ENCODE results near the gene TUBGCP6.
"Not testable (repeated sequence)": the region's sequence is repeated elsewhere in the genome, so short reads cannot be mapped to it uniquely, and the experiment has no call there.

TUBGCP6 gene

DNA sequence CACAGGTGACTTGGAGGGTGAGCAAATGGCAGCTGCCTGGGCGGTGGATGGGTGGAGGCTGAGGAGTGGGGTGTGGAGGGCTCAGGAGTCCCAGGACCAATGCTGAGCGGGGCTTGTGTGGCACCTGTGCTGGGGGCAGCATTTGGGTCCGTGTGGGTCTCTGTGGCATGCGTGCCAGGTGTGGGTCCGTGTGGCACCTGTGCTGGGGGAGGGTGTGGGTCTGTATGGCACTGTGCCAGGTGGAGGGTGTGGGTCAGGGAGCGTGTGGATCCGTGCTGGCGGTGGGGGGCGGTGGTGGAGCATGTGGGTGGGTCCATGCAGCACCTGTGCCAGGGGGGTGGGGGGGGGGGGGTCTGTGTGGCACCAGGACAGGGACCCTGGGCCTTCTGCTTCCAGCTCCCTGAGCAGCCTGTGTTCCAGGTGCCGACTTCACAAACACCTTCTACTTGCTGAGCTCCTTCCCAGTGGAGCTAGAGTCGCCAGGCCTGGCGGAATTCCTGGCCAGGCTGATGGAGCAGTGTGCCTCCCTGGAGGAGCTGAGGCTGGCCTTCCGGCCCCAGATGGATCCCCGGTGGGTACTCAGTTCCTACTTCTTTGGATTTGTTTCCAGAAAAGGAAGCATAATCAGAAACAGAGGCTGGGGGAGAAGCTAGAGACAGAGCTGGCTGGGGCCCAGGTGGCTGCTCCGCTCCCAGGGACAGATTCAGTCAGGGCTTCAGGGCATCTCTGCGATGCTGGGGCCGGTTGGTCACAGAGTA lies 29.3 kb downstream of the TUBGCP6 start:
- no peaks in the 10 kb centered on the region for H3K9me3 Mint-ChIP-seq
- H3K36me3 Mint-ChIP-seq: peaks cover 20% of the 10 kb centered on the region
- DNase-seq (ENCODE audit: low spot score in 2 of 2) (no peak), ATAC-seq (ENCODE audit: low read depth) (no peak)
- no peaks in the 10 kb centered on the region for H3K27me3 Mint-ChIP-seq
- peaks cover 13% of the 10 kb centered on the region for H3K4me1 Mint-ChIP-seq
- peak overlapping the region; percentile 45 for H3K27ac Mint-ChIP-seq
- no peak overlapping the region for H3K4me3 Mint-ChIP-seq

DNA sequence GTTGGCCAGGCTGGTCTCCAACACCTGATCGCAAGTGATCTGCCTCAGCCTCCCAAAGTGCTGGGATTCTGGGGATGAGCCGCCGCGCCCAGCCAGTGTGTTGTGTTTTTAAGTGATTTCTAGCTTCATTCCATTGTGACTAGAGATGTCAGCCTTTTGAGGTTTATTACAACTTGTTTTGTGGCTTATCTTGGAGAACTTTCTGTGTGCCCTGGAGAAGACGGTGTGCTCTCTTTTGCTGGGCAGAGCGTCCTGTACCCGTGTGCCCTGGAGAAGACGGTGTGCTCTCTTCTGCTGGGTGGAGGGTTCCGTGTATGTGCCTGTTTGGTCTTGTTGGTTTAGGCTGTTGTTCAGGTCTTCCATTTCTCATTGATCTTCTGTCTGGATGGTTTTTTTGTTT lies 31.6 kb downstream of the TUBGCP6 start:
- no peak for ATAC-seq (ENCODE audit: low read depth)
- Mint-ChIP-seq H3K9me3 (no peaks in the 10 kb centered on the region), H3K27ac (peak overlapping the region; percentile 12), H3K4me1 (peaks cover 17% of the 10 kb centered on the region), H3K36me3 (peaks cover 21% of the 10 kb centered on the region), H3K4me3 (no peak overlapping the region), H3K27me3 (no peaks in the 10 kb centered on the region)
- no peak for DNase-seq (ENCODE audit: low spot score in 2 of 2)

DNA sequence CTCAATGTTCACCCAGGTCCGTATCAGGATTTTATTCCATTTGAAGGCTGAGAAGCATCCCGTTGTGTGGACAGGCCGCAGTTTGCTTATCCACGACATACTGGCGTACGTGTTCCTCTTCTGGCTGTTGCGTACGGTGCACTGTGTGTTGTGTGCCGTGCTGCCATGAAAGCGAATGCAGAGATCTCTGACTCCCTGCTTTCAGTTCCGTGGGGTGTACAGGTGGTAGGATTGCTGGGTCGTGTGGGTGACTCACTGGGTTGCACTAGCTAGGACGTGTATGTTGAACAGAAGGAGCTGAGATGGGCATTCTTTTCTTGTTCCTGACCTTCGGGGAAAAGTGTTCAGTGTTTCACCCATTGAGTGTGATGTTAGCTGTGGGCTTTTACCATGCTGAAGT lies 33.7 kb downstream of the TUBGCP6 start:
- no peak for DNase-seq (ENCODE audit: low spot score in 2 of 2)
- no peak overlapping the region for H3K4me3 Mint-ChIP-seq
- peaks cover 25% of the 10 kb centered on the region for H3K4me1 Mint-ChIP-seq
- no peaks in the 10 kb centered on the region for H3K9me3 Mint-ChIP-seq
- H3K36me3 Mint-ChIP-seq: peaks cover 18% of the 10 kb centered on the region
- no peaks in the 10 kb centered on the region for H3K27me3 Mint-ChIP-seq
- no peak overlapping the region for H3K27ac Mint-ChIP-seq
- no peak for ATAC-seq (ENCODE audit: low read depth)

DNA sequence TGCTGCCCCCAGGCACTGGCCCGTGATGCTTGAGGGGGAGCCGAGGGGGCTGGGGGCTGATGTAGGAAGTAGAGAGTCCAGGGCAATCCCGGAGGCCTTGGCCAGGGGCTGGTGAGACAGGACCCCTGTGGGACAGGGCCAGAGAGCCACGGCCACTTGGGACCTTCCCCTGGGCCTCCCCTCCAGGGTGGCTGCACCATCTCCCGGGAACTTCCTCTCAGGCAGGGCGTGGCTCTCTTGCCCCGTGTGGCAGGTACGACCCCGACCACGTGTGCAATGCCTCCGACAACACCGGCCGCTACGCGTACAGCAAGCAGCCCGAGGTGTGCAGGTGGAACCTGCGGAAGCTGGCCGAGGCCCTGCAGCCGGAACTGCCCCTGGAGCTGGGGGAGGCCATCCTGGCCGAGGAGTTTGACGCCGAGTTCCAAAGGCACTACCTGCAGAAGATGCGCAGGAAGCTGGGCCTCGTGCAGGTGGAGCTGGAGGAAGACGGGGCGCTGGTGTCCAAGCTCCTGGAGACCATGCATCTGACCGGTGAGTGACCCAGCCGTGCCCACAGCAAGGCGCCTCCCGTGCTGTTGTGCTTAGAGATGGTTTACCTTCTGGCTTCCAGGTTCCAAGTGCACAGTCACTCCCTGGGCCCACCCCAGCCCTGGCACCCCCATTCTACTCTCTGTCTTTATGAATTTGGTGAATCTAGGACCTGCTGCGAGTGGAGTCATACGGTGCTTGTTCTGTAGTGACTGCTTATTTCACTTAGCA lies 34.3 kb downstream of the TUBGCP6 start:
- ATAC-seq (ENCODE audit: low read depth): no peak

DNA sequence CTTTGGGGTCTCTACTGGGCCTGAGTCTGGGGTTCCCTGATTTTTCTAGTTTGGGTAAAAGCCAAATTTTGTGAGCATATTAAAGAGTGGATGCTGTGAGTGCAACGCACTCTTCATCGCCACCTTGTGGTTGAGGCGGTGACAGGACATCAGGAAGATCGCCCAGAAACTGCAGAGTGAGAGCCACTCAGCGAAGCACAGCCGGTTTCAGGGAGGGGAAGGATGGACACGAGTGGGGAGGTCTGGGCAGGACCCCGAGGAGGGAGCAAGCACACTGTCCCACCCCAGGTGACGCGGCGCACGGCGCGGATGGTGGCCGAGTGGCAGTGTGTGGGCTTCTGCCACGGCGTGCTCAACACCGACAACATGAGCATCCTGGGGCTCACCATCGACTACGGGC lies 34.9 kb downstream of the TUBGCP6 start:
- Mint-ChIP-seq H3K4me3 (no peak overlapping the region), H3K36me3 (peaks cover 17% of the 10 kb centered on the region), H3K27me3 (no peaks in the 10 kb centered on the region), H3K9me3 (no peaks in the 10 kb centered on the region), H3K4me1 (peaks cover 25% of the 10 kb centered on the region), H3K27ac (peak overlapping the region; percentile 29)
- DNase-seq (ENCODE audit: low spot score in 2 of 2): peak; percentile 74 to 79
- ATAC-seq (ENCODE audit: low read depth): peak; percentile 74

More for the DNA sequence above, 34.3 kb downstream of the TUBGCP6 start:
- Mint-ChIP-seq H3K27ac (no peak overlapping the region), H3K4me3 (no peak overlapping the region), H3K36me3 (peaks cover 18% of the 10 kb centered on the region), H3K4me1 (peaks cover 25% of the 10 kb centered on the region), H3K9me3 (no peaks in the 10 kb centered on the region), H3K27me3 (no peaks in the 10 kb centered on the region)
- DNase-seq (ENCODE audit: low spot score in 2 of 2): no peak

DNA sequence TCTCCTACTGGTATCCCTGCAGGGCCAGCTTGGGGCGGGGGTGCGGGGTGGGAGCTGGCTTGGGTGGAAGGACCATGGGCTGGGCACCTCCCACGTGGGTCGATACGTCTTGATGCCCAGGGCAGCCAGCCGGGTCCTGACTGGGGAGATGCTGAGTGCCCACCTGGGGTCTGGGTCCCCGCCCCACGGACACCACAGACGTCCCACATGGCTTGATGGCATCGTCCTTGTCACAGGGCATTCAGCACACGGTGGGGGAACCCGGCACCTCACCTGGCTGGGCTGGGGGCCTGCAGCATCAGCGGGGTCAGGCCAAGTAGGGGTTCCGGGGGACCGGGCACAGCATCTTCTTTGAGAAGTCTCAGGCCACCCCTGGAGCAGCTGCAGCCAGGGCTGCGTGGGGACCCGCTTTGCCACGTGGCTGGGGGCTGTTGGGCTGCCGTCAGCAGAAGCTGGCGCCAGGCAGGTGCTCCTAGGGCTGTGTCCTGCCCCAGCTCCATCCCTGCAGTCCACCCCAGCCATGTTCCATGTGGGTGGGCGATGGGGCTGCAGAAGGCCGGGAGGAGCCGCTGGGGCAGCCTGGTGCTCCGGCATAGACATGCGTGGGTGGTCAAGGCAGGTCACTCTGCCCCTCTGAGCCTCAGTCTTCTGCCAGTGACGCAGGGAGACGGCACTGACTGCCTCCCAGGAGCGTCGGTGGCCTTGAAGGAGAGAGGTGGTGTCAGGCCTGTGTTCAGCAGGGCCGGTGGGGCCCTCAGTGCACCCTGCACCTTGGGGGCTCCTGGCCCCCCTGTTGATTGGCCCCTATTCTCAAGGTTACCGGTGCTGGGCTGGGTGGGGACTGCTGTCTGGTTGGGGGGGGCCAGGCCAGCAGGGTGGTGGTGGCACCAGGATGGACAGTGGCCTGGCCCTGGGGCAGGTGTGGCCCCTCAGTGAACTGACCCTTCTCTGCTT lies 35.6 kb downstream of the TUBGCP6 start:
- Mint-ChIP-seq H3K36me3 (peaks cover 18% of the 10 kb centered on the region), H3K4me3 (no peak overlapping the region), H3K27ac (peak overlapping the region; percentile 29), H3K9me3 (no peaks in the 10 kb centered on the region), H3K27me3 (no peaks in the 10 kb centered on the region), H3K4me1 (peaks cover 26% of the 10 kb centered on the region)
- ATAC-seq (ENCODE audit: low read depth) (peak; percentile 16), DNase-seq (ENCODE audit: low spot score in 2 of 2) (no peak)

DNA sequence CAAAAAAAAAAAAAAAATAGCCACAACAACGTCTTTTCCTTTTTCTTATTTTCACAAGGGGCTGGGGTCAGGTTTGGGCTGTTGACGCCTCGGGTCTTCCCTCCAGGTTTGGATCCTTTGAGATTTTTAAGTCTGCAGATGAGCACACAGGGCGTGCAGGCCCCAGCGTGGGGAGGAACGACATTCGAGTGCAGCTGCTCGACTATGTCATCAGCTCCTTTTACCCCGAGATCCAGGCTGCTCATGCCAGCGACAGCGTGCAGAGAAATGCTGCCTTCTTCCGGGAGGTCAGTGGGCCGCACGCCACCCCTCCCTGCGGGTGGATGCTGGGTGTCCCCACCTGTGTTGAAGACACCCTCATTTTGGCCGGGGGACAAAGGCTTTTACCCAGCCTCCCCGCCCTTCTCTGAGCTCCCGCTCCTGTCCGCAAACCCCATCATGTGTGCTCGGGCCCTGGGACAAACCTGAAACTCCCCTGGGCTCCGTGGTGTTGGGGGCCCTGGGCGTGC lies 36.3 kb downstream of the TUBGCP6 start:
- no peak for ATAC-seq (ENCODE audit: low read depth)
- H3K9me3 Mint-ChIP-seq: no peaks in the 10 kb centered on the region
- no peak for DNase-seq (ENCODE audit: low spot score in 2 of 2)
- peaks cover 18% of the 10 kb centered on the region for H3K36me3 Mint-ChIP-seq
- no peak overlapping the region for H3K4me3 Mint-ChIP-seq
- peaks cover 27% of the 10 kb centered on the region for H3K4me1 Mint-ChIP-seq
- no peak overlapping the region for H3K27ac Mint-ChIP-seq
- no peaks in the 10 kb centered on the region for H3K27me3 Mint-ChIP-seq

DNA sequence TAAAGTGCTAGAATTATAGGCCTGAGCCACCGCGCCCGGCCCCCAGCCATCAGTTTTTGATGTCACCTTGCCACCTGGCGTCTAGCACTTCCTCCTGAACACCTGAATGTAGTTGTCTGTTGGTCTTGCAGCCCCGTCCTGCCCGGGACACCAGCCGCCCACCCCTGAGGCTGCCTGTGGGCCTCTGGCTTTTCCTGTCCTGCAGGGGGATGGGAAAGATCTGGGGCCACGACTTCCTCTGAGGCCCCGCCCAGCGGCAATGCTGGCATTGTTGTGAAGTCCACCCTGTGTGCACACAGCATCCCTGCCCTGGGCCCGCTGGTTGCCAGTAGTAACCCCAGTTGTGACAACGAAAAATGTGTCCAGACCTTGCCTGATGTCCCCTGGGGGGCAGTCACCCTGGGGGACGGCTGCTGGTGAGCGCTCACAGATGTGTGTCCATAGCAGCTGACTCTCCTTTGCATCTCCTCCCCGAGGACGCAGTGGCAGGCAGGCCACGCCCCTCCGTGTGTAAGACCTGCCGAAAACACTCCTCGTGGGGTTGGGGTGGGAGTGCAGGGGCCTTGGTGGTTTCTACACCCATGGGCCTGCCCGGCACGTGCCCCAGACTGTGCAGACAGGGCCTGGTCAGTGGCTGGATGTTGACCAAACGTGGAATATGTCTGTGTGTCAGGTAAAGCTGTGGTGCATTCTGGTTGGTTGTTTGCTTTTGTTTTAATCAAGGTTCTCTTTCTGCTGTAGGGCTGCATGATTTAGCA lies 37.3 kb downstream of the TUBGCP6 start:
- H3K36me3 Mint-ChIP-seq: peaks cover 16% of the 10 kb centered on the region
- peaks cover 21% of the 10 kb centered on the region for H3K4me1 Mint-ChIP-seq
- no peak for DNase-seq (ENCODE audit: low spot score in 2 of 2)
- no peak overlapping the region for H3K4me3 Mint-ChIP-seq
- H3K9me3 Mint-ChIP-seq: no peaks in the 10 kb centered on the region
- peak overlapping the region; percentile 35 for H3K27ac Mint-ChIP-seq
- no peaks in the 10 kb centered on the region for H3K27me3 Mint-ChIP-seq
- ATAC-seq (ENCODE audit: low read depth): peak; percentile 63

DNA sequence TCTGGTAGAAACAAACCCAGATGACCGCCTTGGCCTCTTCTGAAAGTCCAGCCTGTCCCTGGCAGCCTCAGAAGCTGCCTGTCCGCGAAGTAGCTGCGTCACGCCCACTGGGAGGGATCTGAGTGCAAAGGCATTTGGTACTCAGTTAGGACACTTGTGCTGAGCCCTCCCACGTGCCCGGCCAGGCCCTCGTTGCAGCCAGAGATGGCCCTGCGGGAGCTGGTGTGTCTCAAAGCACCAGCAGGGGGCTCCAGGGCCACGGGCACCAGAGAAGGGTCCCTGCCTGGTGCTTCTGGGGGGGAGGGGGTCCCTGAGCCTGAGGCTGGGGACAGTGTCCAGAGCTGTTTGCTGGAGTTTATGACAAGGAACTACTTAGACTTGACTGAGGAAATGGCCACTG lies 38.2 kb downstream of the TUBGCP6 start:
- H3K36me3 Mint-ChIP-seq: peaks cover 15% of the 10 kb centered on the region
- ATAC-seq (ENCODE audit: low read depth) (no peak), DNase-seq (ENCODE audit: low spot score in 2 of 2) (no peak)
- H3K4me1 Mint-ChIP-seq: peaks cover 23% of the 10 kb centered on the region
- no peak overlapping the region for H3K27ac Mint-ChIP-seq
- no peaks in the 10 kb centered on the region for H3K9me3 Mint-ChIP-seq
- no peak overlapping the region for H3K4me3 Mint-ChIP-seq
- H3K27me3 Mint-ChIP-seq: no peaks in the 10 kb centered on the region

DNA sequence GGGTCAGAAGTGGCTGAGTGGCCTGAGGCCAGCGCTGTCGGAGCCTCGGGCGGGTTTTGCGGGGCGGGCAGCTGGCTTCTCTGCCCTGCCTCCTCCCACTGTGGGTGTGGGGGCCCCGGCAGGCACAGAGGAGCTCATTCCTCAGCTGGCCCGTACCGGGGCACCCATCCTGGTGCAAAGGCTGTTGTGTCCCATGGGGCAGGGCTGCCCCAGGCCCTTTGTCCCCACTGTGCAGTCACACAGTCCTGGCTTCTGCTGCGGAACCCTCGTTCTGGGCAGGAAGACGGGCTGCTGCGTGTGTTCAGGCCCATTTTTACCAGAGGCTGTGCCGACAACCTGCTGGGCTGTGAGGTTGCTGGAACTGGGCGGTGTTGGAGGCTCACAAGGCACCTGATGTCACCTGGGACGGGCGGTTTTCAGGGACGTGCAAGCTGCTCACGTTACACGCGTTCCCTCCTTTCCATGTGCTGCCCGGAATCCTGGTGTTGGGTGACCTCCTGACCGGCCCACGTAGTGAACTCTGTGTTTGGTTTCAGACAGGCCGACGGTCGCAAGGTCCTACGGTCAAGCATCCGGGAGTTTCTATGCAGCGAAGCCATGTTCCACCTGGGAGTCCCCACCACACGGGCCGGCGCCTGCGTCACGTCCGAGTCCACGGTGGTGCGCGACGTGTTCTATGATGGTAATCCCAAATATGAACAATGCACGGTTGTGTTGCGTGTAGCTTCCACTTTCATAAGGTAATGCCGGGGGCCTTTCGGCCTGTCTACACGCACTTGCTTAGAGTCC lies 38.8 kb downstream of the TUBGCP6 start:
- no peak for ATAC-seq (ENCODE audit: low read depth)
- H3K4me3 Mint-ChIP-seq: no peak overlapping the region
- no peak overlapping the region for H3K27ac Mint-ChIP-seq
- no peaks in the 10 kb centered on the region for H3K9me3 Mint-ChIP-seq
- peaks cover 15% of the 10 kb centered on the region for H3K36me3 Mint-ChIP-seq
- peaks cover 23% of the 10 kb centered on the region for H3K4me1 Mint-ChIP-seq
- no peak for DNase-seq (ENCODE audit: low spot score in 2 of 2)
- H3K27me3 Mint-ChIP-seq: no peaks in the 10 kb centered on the region

DNA sequence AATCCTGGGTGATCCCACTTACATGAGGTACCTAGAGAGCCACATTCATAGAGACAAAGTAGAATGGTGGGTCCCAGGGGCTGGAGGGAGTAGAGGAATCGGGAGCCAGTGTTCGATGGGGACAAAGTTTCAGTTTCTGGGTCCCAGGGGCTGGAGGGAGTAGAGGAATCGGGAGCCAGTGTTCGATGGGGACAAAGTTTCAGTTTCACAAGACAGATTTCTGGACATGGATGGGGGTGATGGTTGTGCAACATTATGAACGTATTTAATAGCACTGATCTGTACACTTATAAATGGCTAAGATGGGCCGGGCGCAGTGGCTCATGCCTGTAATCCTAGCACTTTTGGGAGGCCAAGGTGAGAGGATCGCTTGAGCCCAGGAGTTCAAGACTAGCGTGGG lies 39.8 kb downstream of the TUBGCP6 start:
- peak overlapping the region; percentile 56 for H3K27ac Mint-ChIP-seq
- H3K27me3 Mint-ChIP-seq; H3K4me3 Mint-ChIP-seq; DNase-seq (ENCODE audit: low spot score in 2 of 2); ATAC-seq (ENCODE audit: low read depth); H3K9me3 Mint-ChIP-seq: not testable (repeated sequence)
- H3K36me3 Mint-ChIP-seq: peaks cover 15% of the 10 kb centered on the region
- peaks cover 23% of the 10 kb centered on the region for H3K4me1 Mint-ChIP-seq

DNA sequence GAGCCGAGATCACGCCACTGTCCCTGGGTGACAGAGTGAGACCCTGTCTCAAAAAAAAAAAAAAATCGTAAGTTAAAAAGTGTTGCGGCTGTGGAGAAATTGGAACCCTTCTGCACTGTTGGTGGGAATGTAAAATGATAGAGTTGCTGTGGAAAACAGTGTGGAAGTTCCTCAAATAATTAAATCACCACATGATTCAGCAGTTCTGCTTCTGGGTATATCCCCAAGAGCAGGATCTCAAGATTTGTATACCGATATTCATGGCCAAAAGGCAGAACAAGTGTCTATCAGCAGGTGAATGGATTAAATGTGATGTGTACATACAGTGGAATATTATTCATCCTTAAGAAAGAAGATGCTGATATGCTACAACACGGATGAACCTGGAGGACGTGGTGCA lies 40.3 kb downstream of the TUBGCP6 start:
- H3K4me3 Mint-ChIP-seq: no peak overlapping the region

More for the DNA sequence above, 40.3 kb downstream of the TUBGCP6 start:
- peaks cover 19% of the 10 kb centered on the region for H3K4me1 Mint-ChIP-seq
- DNase-seq (ENCODE audit: low spot score in 2 of 2): no peak
- ATAC-seq (ENCODE audit: low read depth): no peak
- peaks cover 12% of the 10 kb centered on the region for H3K36me3 Mint-ChIP-seq
- H3K27me3 Mint-ChIP-seq: no peaks in the 10 kb centered on the region
- H3K27ac Mint-ChIP-seq: peak overlapping the region; percentile 56
- no peaks in the 10 kb centered on the region for H3K9me3 Mint-ChIP-seq
